ENCODE measurements around the gene TOM1L2.

- TF ChIP-seq CTCF (IDR thresholded peaks at IDR 0.05; ENCODE audit: low read depth, low read length, poor library complexity, severe bottlenecking) (no peak), EZH2phosphoT487 (IDR thresholded peaks at IDR 0.05; ENCODE audit: borderline replicate concordance, low read length) (no peak)
Observed at GRCh38 chr17:17842111-17842876, 129.9 kb downstream of the TOM1L2 start.
